ENCODE results near the gene UQCRC1. TPM values are rescaled to one million over a fixed set of nuclear protein-coding genes. Genes with fewer than 3 reads are reported as not detected.

The UQCRC1 gene
- total and polyA plus RNA-seq, 2 experiments from 2014 or later = 308 to 405 TPM

GRCh38 chr3:48588230-48588629 is 21.2 kb downstream of the UQCRC1 start:
- TF ChIP-seq, protein P1, sequence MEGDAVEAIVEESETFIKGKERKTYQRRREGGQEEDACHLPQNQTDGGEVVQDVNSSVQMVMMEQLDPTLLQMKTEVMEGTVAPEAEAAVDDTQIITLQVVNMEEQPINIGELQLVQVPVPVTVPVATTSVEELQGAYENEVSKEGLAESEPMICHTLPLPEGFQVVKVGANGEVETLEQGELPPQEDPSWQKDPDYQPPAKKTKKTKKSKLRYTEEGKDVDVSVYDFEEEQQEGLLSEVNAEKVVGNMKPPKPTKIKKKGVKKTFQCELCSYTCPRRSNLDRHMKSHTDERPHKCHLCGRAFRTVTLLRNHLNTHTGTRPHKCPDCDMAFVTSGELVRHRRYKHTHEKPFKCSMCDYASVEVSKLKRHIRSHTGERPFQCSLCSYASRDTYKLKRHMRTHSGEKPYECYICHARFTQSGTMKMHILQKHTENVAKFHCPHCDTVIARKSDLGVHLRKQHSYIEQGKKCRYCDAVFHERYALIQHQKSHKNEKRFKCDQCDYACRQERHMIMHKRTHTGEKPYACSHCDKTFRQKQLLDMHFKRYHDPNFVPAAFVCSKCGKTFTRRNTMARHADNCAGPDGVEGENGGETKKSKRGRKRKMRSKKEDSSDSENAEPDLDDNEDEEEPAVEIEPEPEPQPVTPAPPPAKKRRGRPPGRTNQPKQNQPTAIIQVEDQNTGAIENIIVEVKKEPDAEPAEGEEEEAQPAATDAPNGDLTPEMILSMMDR (IDR thresholded peaks at IDR 0.05; ENCODE audit: poor library complexity) = no peak
- no peak for TF ChIP-seq EZH2 (IDR thresholded peaks at IDR 0.05; ENCODE audit: borderline replicate concordance)
- TF ChIP-seq EZH2phosphoT487 (IDR thresholded peaks at IDR 0.05; ENCODE audit: low read depth, severe bottlenecking, unreplicated experiment) = no peak
- no peaks in the 10 kb centered on the region for H3K9me3 ChIP-seq (ENCODE audit: low read depth)
- DNase-seq (ENCODE audit: low spot score) = no peak
- no peak overlapping the region for H2AFZ ChIP-seq
- no peaks in the 10 kb centered on the region for H3K79me2 ChIP-seq
- WGBS (ENCODE audit: low lambda C conversion rate, missing lambda C conversion rate) = 96% methylated on average over 11 of the region's 15 CpGs
- H3K27me3 ChIP-seq = no peaks in the 10 kb centered on the region
- H4K20me1 ChIP-seq (ENCODE audit: insufficient read depth, poor library complexity, severe bottlenecking) = no peaks in the 10 kb centered on the region
- no peaks in the 10 kb centered on the region for H3K36me3 ChIP-seq (replicated peaks; ENCODE audit: insufficient read depth, low read depth)
- H3K4me1 ChIP-seq (ENCODE audit: insufficient read depth) = no peaks in the 10 kb centered on the region
- H3K4me3 ChIP-seq = no peak overlapping the region
- no peak overlapping the region for H3K27ac ChIP-seq
- no peaks in the 10 kb centered on the region for H3K9me2 ChIP-seq (replicated peaks; ENCODE audit: insufficient read depth)
- no peak overlapping the region for H3K4me2 ChIP-seq

- Histone ChIP-seq H3K4me1 (ENCODE audit: insufficient read depth) (no peaks in the 10 kb centered on the region), H3K36me3 (replicated peaks; ENCODE audit: insufficient read depth, low read depth) (no peaks in the 10 kb centered on the region), H3K27ac (no peak overlapping the region), H3K9me3 (ENCODE audit: low read depth) (no peaks in the 10 kb centered on the region), H3K4me3 (no peak overlapping the region), H3K9me2 (replicated peaks; ENCODE audit: insufficient read depth) (no peaks in the 10 kb centered on the region), H3K4me2 (no peak overlapping the region), H4K20me1 (ENCODE audit: insufficient read depth, poor library complexity, severe bottlenecking) (no peaks in the 10 kb centered on the region), H2AFZ (no peak overlapping the region), H3K27me3 (no peaks in the 10 kb centered on the region), H3K79me2 (no peaks in the 10 kb centered on the region)
- DNase-seq (ENCODE audit: low spot score) = no peak
- no peak for TF ChIP-seq EZH2phosphoT487 (IDR thresholded peaks at IDR 0.05; ENCODE audit: low read depth, severe bottlenecking, unreplicated experiment)
- TF ChIP-seq, protein P1 (IDR thresholded peaks at IDR 0.05; ENCODE audit: poor library complexity) = no peak
- no peak for TF ChIP-seq EZH2 (IDR thresholded peaks at IDR 0.05; ENCODE audit: borderline replicate concordance)
- 89% methylated on average over 9 of the region's 11 CpGs for WGBS (ENCODE audit: low lambda C conversion rate, missing lambda C conversion rate)
Observed at GRCh38 chr3:48587686-48588085, 21.8 kb downstream of the UQCRC1 start.

GRCh38 chr3:48585411-48585810 is 24.0 kb downstream of the UQCRC1 start:
- Histone ChIP-seq H3K4me3 (no peak overlapping the region), H3K9me2 (replicated peaks; ENCODE audit: insufficient read depth) (no peaks in the 10 kb centered on the region), H2AFZ (no peak overlapping the region), H3K4me1 (ENCODE audit: insufficient read depth) (no peaks in the 10 kb centered on the region), H4K20me1 (ENCODE audit: insufficient read depth, poor library complexity, severe bottlenecking) (no peaks in the 10 kb centered on the region), H3K79me2 (no peaks in the 10 kb centered on the region), H3K27me3 (no peaks in the 10 kb centered on the region), H3K27ac (no peak overlapping the region), H3K9me3 (ENCODE audit: low read depth) (no peaks in the 10 kb centered on the region), H3K4me2 (no peak overlapping the region), H3K36me3 (replicated peaks; ENCODE audit: insufficient read depth, low read depth) (no peaks in the 10 kb centered on the region)
- WGBS (ENCODE audit: low lambda C conversion rate, missing lambda C conversion rate) = 90% methylated on average over 8 of the region's 8 CpGs
- TF ChIP-seq EZH2 (IDR thresholded peaks at IDR 0.05; ENCODE audit: borderline replicate concordance) = no peak
- TF ChIP-seq, protein P1 (IDR thresholded peaks at IDR 0.05; ENCODE audit: poor library complexity) = no peak
- no peak for DNase-seq (ENCODE audit: low spot score)

DNA sequence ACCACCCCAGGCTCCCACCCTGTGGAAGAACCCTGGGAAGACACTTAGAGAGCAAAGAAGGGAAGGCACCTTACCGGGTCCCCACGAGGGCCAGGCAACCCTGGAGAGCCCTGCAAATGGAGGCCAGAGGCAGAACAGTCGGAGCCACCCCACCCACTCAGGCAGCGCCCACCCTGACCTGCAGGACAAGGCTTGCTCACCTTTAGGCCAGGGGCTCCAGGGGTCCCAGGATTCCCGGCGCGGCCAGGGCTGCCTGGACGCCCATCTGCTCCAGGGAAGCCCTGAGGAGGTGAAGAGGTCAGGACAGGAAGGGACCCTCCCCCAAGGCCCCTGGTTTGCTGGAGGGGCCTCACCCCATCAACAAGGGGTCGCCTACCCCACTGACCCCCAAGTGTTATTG is 24.6 kb downstream of the UQCRC1 start:
- Histone ChIP-seq H3K79me2 (no peaks in the 10 kb centered on the region), H3K9me2 (replicated peaks; ENCODE audit: insufficient read depth) (no peaks in the 10 kb centered on the region), H3K27ac (no peak overlapping the region), H3K36me3 (replicated peaks; ENCODE audit: insufficient read depth, low read depth) (no peaks in the 10 kb centered on the region), H4K20me1 (ENCODE audit: insufficient read depth, poor library complexity, severe bottlenecking) (no peaks in the 10 kb centered on the region), H3K27me3 (no peaks in the 10 kb centered on the region), H3K4me2 (no peak overlapping the region), H3K4me3 (no peak overlapping the region), H2AFZ (no peak overlapping the region), H3K4me1 (ENCODE audit: insufficient read depth) (no peaks in the 10 kb centered on the region), H3K9me3 (ENCODE audit: low read depth) (no peaks in the 10 kb centered on the region)
- WGBS (ENCODE audit: low lambda C conversion rate, missing lambda C conversion rate) = 99% methylated on average over 9 of the region's 9 CpGs
- DNase-seq (ENCODE audit: low spot score) = no peak
- TF ChIP-seq EZH2phosphoT487 (IDR thresholded peaks at IDR 0.05; ENCODE audit: low read depth, severe bottlenecking, unreplicated experiment) (no peak), EZH2 (IDR thresholded peaks at IDR 0.05; ENCODE audit: borderline replicate concordance) (no peak)
- TF ChIP-seq, protein P1 (IDR thresholded peaks at IDR 0.05; ENCODE audit: poor library complexity) = no peak
